Spleen (tissue), 7 donors: ENCODE data around the gene TUBGCP6.
A peak's percentile ranks its signal among the peaks of the same experiment; 100 is the strongest.

Source experiments
- POLR2A ChIP-seq, 3 donors: fragments of 450-650 bp; IDR thresholded peaks; one replicate each; pipeline ENCODE4 v1.5.1; 2017; ENCODE audit warnings: antibody characterized with exemption in 3 of 3, mild to moderate bottlenecking in 1 of 3
- TF ChIP-seq, protein P1 (sequence below), 11 experiments: fragments of 200-600 bp in 7 of 11; fragments of 450-650 bp in 4 of 11; sonication (generic) in 4 of 11; IDR thresholded peaks in 8 of 11; conservative IDR thresholded peaks in 3 of 11; 1 replicate in 7 of 11; 2 replicates in 4 of 11; pipeline versions ENCODE4 v1.4.0 to v1.8.0; 2016 to 2021; ENCODE audit warnings: antibody characterized with exemption in 11 of 11, inconsistent platforms in 4 of 11, mild to moderate bottlenecking in 1 of 11
- donor health status: DM: no; HTN: no; CAD: no; lungs with moderate emphysema.
- donor health status: DM: no; HTN: no; CAD: no.
- donor health status: DM: no; HTN: no; CAD: no.

DNA sequence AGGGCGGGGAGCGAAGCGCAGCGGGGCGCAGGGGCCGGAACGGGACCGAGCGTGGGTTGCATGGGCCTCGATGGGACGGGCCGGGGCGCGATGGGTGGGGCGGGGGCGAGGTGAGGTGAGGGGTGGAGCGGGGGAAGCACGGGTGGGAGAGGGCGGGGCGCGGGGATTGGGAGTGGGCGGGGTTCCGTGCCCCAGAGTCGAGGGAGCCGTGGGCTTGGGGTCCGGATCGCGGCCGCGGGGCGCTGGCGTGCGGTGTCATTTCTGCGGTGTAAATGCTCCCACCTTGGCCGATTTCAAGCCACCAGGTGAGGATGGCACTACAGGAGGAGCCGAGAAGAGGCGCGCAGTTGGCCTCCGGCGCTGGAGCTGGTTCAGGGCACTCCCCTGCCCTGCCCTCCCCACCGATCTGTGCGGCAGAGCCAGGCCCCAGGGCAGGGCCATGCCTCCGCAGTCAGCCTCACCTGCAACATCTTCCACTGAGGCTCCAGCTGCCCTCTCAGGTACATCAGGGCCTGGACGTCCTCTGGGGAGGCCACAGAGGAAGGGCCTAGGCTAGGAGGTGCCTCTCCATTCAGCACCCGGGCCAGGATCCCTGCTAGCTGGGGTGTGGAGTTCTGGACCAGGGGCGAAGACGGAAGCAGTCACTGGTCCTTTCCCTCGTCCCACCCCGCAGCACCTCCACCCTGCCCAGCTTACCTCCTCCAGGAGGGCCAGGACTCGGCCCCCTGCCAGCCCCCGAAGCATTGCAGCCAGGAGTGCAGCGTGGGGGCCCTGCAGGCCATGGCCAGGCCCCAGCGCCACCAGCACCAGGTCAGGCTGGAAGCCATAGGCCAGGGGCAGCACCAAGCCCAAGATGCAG lies 620 bp upstream of the TUBGCP6 start:
- TF ChIP-seq, protein P1, sequence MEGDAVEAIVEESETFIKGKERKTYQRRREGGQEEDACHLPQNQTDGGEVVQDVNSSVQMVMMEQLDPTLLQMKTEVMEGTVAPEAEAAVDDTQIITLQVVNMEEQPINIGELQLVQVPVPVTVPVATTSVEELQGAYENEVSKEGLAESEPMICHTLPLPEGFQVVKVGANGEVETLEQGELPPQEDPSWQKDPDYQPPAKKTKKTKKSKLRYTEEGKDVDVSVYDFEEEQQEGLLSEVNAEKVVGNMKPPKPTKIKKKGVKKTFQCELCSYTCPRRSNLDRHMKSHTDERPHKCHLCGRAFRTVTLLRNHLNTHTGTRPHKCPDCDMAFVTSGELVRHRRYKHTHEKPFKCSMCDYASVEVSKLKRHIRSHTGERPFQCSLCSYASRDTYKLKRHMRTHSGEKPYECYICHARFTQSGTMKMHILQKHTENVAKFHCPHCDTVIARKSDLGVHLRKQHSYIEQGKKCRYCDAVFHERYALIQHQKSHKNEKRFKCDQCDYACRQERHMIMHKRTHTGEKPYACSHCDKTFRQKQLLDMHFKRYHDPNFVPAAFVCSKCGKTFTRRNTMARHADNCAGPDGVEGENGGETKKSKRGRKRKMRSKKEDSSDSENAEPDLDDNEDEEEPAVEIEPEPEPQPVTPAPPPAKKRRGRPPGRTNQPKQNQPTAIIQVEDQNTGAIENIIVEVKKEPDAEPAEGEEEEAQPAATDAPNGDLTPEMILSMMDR (IDR thresholded peaks at IDR 0.05 in 8 of 11, conservative IDR thresholded peaks at IDR 0.05 in 3 of 11) = no peak
- peak in 1 of 3 donors; percentile 0 for TF ChIP-seq POLR2A (IDR thresholded peaks at IDR 0.05)
